T-cell (primary cell): ENCODE data around the gene SRP54. TPM values are rescaled to one million over a fixed set of nuclear protein-coding genes. Genes with fewer than 3 reads are reported as not detected.
A peak's percentile ranks its signal among the peaks of the same experiment; 100 is the strongest.

ENCODE experiments used
- ATAC-seq, 4 experiments: fragments of 200-7000 bp in 3 of 4; fragments of 150-1000 bp in 1 of 4; cut with Tn5 transposase; replicated peaks in 1 of 4; 1 replicate in 3 of 4; 2 replicates in 1 of 4; pipeline ENCODE4 v1.10.0; 2021; ENCODE audit warnings: moderate library complexity in 3 of 4, mild to moderate bottlenecking in 2 of 4, moderate number of reproducible peaks in 1 of 4
- CTCF ChIA-PET, 2 donors: fragments of 300-600 bp; sonication (Branson Sonifier 250); formaldehyde crosslinking; loops; one replicate each; lab custom pipeline; 2022; ENCODE audit warnings: antibody characterized with exemption in 2 of 2; lab: Charles Lee
- POLR2A ChIA-PET, 2 donors: fragments of 300-600 bp; sonication (Branson Sonifier 250); formaldehyde crosslinking; loops; one replicate each; lab custom pipeline; 2022; ENCODE audit warnings: antibody characterized with exemption in 2 of 2; lab: Charles Lee
- DNase-seq, 35 experiments: peaks; one replicate each; pipeline versions ENCODE4 v3.0.0 to v3.0.0-alpha.2; 2013 to 2023
- H3K27ac ChIP-seq: one replicate; pipeline ENCODE4 v1.5.1; 2013; ENCODE audit warnings: low read length
- H3K27me3 ChIP-seq, 2 experiments: replicated peaks in 1 of 2; 1 replicate in 1 of 2; 2 replicates in 1 of 2; pipeline versions ENCODE4 v1.6.1 to v1.7.0; 2013; ENCODE audit warnings: low read length in 1 of 2, mixed read lengths in 1 of 2; ENCODE audit not compliant: control insufficient read depth in 2 of 2, insufficient read depth in 2 of 2; ENCODE audit errors: extremely low read depth in 1 of 2
- H3K36me3 ChIP-seq, 2 donors: 1 replicate in 1 of 2; 2 replicates in 1 of 2; pipeline versions ENCODE4 v1.6.1 to v1.7.0; 2013; ENCODE audit warnings: low read length in 1 of 2; ENCODE audit not compliant: control insufficient read depth in 2 of 2, insufficient read depth in 1 of 2; ENCODE audit errors: extremely low read depth in 1 of 2
- H3K4me1 ChIP-seq, 2 experiments: 1 replicate in 1 of 2; 2 replicates in 1 of 2; pipeline versions ENCODE4 v1.6.1 to v1.7.0; 2013; ENCODE audit warnings: low read length in 2 of 2, mixed read lengths in 1 of 2; ENCODE audit not compliant: insufficient read depth in 2 of 2, control insufficient read depth in 1 of 2; ENCODE audit errors: extremely low read depth in 1 of 2
- H3K4me3 ChIP-seq, 2 donors: 1 replicate in 1 of 2; 2 replicates in 1 of 2; pipeline versions ENCODE4 v1.5.1 to v1.7.0; 2013; ENCODE audit warnings: mild to moderate bottlenecking in 2 of 2, low read length in 1 of 2, moderate library complexity in 1 of 2; ENCODE audit not compliant: control insufficient read depth in 1 of 2; ENCODE audit errors: extremely low read depth in 1 of 2
- H3K9me3 ChIP-seq: 2 replicates; pipeline ENCODE4 v1.7.0; 2013
- H3K27ac Mint-ChIP-seq, 2 donors: one replicate each; pipeline ENCODE4 v1.8.0; 2020 to 2021; ENCODE audit warnings: mild to moderate bottlenecking in 2 of 2, mixed read lengths in 2 of 2
- H3K27me3 Mint-ChIP-seq, 2 donors: one replicate each; pipeline ENCODE4 v1.8.0; 2021 to 2022; ENCODE audit warnings: mixed read lengths in 2 of 2
- H3K36me3 Mint-ChIP-seq: one replicate; pipeline ENCODE4 v1.8.0; 2021; ENCODE audit warnings: mixed read lengths
- H3K4me1 Mint-ChIP-seq, 3 donors: one replicate each; pipeline ENCODE4 v1.8.0; 2020 to 2022; ENCODE audit warnings: mixed read lengths in 3 of 3, mild to moderate bottlenecking in 1 of 3
- H3K4me3 Mint-ChIP-seq, 3 donors: one replicate each; pipeline ENCODE4 v1.8.0; 2020 to 2022; ENCODE audit warnings: mild to moderate bottlenecking in 3 of 3, mixed read lengths in 3 of 3, moderate library complexity in 3 of 3
- H3K9me3 Mint-ChIP-seq, 3 donors: one replicate each; pipeline ENCODE4 v1.8.0; 2020 to 2022; ENCODE audit warnings: mixed read lengths in 3 of 3
- WGBS: methylation state at CpG from one replicate; pipeline ENCODE4 v1.1.5; 2013; ENCODE audit warnings: missing lambda C conversion rate; ENCODE audit not compliant: insufficient coverage; 5-methylcytosine and 5-hydroxymethylcytosine counted together
- total RNA-seq, 35 experiments: library from RNA in 6 of 35; stranded (reverse) in 6 of 35; fragments of 120-200 nt in 1 of 35; gene quantifications; one replicate each; pipeline versions ENCODE4 v1.2.1 to v1.2.4 and lab custom pipeline; 2013 to 2026

The SRP54 gene
- total RNA-seq, 5 donors from 2014 or later (not counting 1 experiment from before 2014, with no cell fraction given): 41.5 to 55.4 (median 41.9) TPM

GRCh38 chr14:34999500-34999899 is 16.7 kb downstream of the SRP54 start:
- Histone ChIP-seq H3K4me1 (no peaks in the 10 kb centered on the region), H3K9me3 (no peaks in the 10 kb centered on the region), H3K4me3 (no peak overlapping the region), H3K27ac (no peak overlapping the region), H3K36me3 (peaks cover 3 to 24% of the 10 kb centered on the region in 2 donors), H3K27me3 (no peaks in the 10 kb centered on the region)
- Mint-ChIP-seq H3K27ac (no peak overlapping the region), H3K27me3 (no peaks in the 10 kb centered on the region), H3K4me1 (peaks cover 8 to 13% (median 11%) of the 10 kb centered on the region in 3 donors), H3K36me3 (peaks cover 34% of the 10 kb centered on the region), H3K4me3 (no peak overlapping the region), H3K9me3 (no peaks in the 10 kb centered on the region)
- DNase-seq: no peak
- no peak for ATAC-seq
- WGBS: 100% methylated on average over 1 of the region's 3 CpGs
- CTCF ChIA-PET: no interaction called here
- POLR2A ChIA-PET: no interaction called here

- Mint-ChIP-seq H3K27me3 (no peaks in the 10 kb centered on the region), H3K4me3 (no peak overlapping the region), H3K36me3 (peaks cover 42% of the 10 kb centered on the region), H3K27ac (no peak overlapping the region), H3K9me3 (no peaks in the 10 kb centered on the region), H3K4me1 (peaks cover 0 to 5% (median 2%) of the 10 kb centered on the region in 3 donors)
- Histone ChIP-seq H3K4me1 (no peaks in the 10 kb centered on the region), H3K4me3 (no peak overlapping the region), H3K9me3 (no peaks in the 10 kb centered on the region), H3K27me3 (no peaks in the 10 kb centered on the region), H3K27ac (no peak overlapping the region), H3K36me3 (peaks cover 3 to 35% of the 10 kb centered on the region in 2 donors)
- ATAC-seq: no peak
- no CpG with 5 or more reads among the region's 2 CpGs for WGBS
- CTCF ChIA-PET: no interaction called here
- DNase-seq: no peak
- POLR2A ChIA-PET: interaction anchor here (0.6 to 0.8 kb wide), 4 partner anchors 8 to 379 kb away, joined by 3 to 11 read pairs (median 3); no protein-coding TSS in a partner anchor
Measured at GRCh38 chr14:35001621-35002020, 18.8 kb downstream of the SRP54 start.

GRCh38 chr14:35004839-35005238 is 22.0 kb downstream of the SRP54 start:
- Mint-ChIP-seq H3K27me3 (no peaks in the 10 kb centered on the region), H3K4me3 (no peak overlapping the region), H3K27ac (no peak overlapping the region), H3K36me3 (peaks cover 38% of the 10 kb centered on the region), H3K4me1 (peaks cover 0 to 4% (median 0%) of the 10 kb centered on the region in 3 donors), H3K9me3 (no peaks in the 10 kb centered on the region)
- no peak overlapping the region for H3K4me3 ChIP-seq
- 100% methylated on average over 1 of the region's 1 CpG for WGBS
- H3K27ac ChIP-seq: no peak overlapping the region
- no peaks in the 10 kb centered on the region for H3K9me3 ChIP-seq
- no peak for DNase-seq
- H3K4me1 ChIP-seq: no peaks in the 10 kb centered on the region
- H3K36me3 ChIP-seq: peaks cover 3 to 42% of the 10 kb centered on the region in 2 donors
- ATAC-seq: no peak
- ChIA-PET CTCF (interaction anchor here in 1 of 2 donors (0.5 kb wide), 1 partner anchor 22 kb away, joined by 4 read pairs; no protein-coding TSS in a partner anchor), POLR2A (interaction anchor here (0.6 kb wide), 2 partner anchors 231 to 265 kb away, joined by 3 to 6 read pairs; no protein-coding TSS in a partner anchor)
- no peaks in the 10 kb centered on the region for H3K27me3 ChIP-seq

- H3K4me1 ChIP-seq: no peaks in the 10 kb centered on the region
- peak overlapping the region in 1 of 2 donors; percentile 12 for H3K27ac Mint-ChIP-seq
- H3K27ac ChIP-seq: no peak overlapping the region
- H3K4me1 Mint-ChIP-seq: no peaks in the 10 kb centered on the region
- H3K36me3 Mint-ChIP-seq: peaks cover 67% of the 10 kb centered on the region
- H3K27me3 Mint-ChIP-seq: no peaks in the 10 kb centered on the region
- ChIA-PET CTCF (interaction anchor here in 1 of 2 donors (0.6 kb wide), 1 partner anchor 144 kb away, joined by 3 read pairs; no protein-coding TSS in a partner anchor), POLR2A (no interaction called here)
- H3K4me3 ChIP-seq: no peak overlapping the region
- ATAC-seq (no peak), DNase-seq (no peak)
- no peaks in the 10 kb centered on the region for H3K27me3 ChIP-seq
- no peaks in the 10 kb centered on the region for H3K9me3 ChIP-seq
- H3K4me3 Mint-ChIP-seq: no peak overlapping the region
- peaks cover 4 to 76% of the 10 kb centered on the region in 2 donors for H3K36me3 ChIP-seq
- WGBS: 100% methylated on average over 1 of the region's 1 CpG
- no peaks in the 10 kb centered on the region for H3K9me3 Mint-ChIP-seq
Measured at GRCh38 chr14:35016568-35016967, 33.8 kb downstream of the SRP54 start.

GRCh38 chr14:35020713-35021112 is 37.9 kb downstream of the SRP54 start:
- Histone ChIP-seq H3K27ac (no peak overlapping the region), H3K9me3 (no peaks in the 10 kb centered on the region), H3K36me3 (peaks cover 4 to 72% of the 10 kb centered on the region in 2 donors), H3K27me3 (no peaks in the 10 kb centered on the region), H3K4me3 (no peak overlapping the region), H3K4me1 (no peaks in the 10 kb centered on the region)
- ATAC-seq (no peak), DNase-seq (no peak)
- Mint-ChIP-seq H3K4me1 (no peaks in the 10 kb centered on the region), H3K27ac (no peak overlapping the region), H3K36me3 (peaks cover 62% of the 10 kb centered on the region), H3K4me3 (no peak overlapping the region), H3K9me3 (no peaks in the 10 kb centered on the region), H3K27me3 (no peaks in the 10 kb centered on the region)
- ChIA-PET POLR2A (interaction anchor here (0.6 kb wide), 2 partner anchors 20 to 40 kb away, joined by 3 read pairs; no protein-coding TSS in a partner anchor), CTCF (no interaction called here)
- no CpG with 5 or more reads among the region's 4 CpGs for WGBS

- POLR2A ChIA-PET: no interaction called here
- no peaks in the 10 kb centered on the region for H3K4me1 Mint-ChIP-seq
- Histone ChIP-seq H3K4me1 (no peaks in the 10 kb centered on the region), H3K9me3 (no peaks in the 10 kb centered on the region), H3K4me3 (no peak overlapping the region), H3K27me3 (no peaks in the 10 kb centered on the region), H3K27ac (no peak overlapping the region), H3K36me3 (peaks cover 6 to 57% of the 10 kb centered on the region in 2 donors)
- no CpG with 5 or more reads among the region's 2 CpGs for WGBS
- H3K27ac Mint-ChIP-seq: no peak overlapping the region
- peaks cover 0 to 3% (median 3%) of the 10 kb centered on the region in 3 donors for H3K9me3 Mint-ChIP-seq
- H3K4me3 Mint-ChIP-seq: no peak overlapping the region
- H3K36me3 Mint-ChIP-seq: peaks cover 40% of the 10 kb centered on the region
- ATAC-seq: no peak
- no peak for DNase-seq
- CTCF ChIA-PET: no interaction called here
- no peaks in the 10 kb centered on the region for H3K27me3 Mint-ChIP-seq
Measured at GRCh38 chr14:35028435-35028834, 45.6 kb downstream of the SRP54 start.
